Hematopoietic multipotent progenitor cell treated with erythropoietin and hydrocortisone succinate and interleukin-3 and kit ligand, for 17 days (in vitro differentiated cells): Measurements from ENCODE around the gene RINL.
"Not testable (repeated sequence)": the region's sequence is repeated elsewhere in the genome, so short reads cannot be mapped to it uniquely, and the experiment has no call there.

ENCODE experiments used
- DNase-seq: peaks from one replicate; pipeline ENCODE4 v3.0.0-alpha.2; 2015; ENCODE audit warnings: low spot score

The RINL gene

GRCh38 chr19:38834104-38834490 is 44.0 kb downstream of the RINL start:
- no peak for DNase-seq

GRCh38 chr19:38833092-38833425 is 45.0 kb downstream of the RINL start:
- DNase-seq, result no peak

- DNase-seq, result no peak
These were observed 46.9 kb downstream of the RINL start for GRCh38 chr19:38831142-38831605.

- DNase-seq, result no peak
These were observed 47.9 kb downstream of the RINL start for GRCh38 chr19:38830039-38830733.

GRCh38 chr19:38829203-38829602 is 48.9 kb downstream of the RINL start:
- DNase-seq, result not testable (repeated sequence)

- DNase-seq, result no peak
These were observed 51.1 kb downstream of the RINL start for GRCh38 chr19:38826856-38827551.

GRCh38 chr19:38825936-38826335 is 52.1 kb downstream of the RINL start:
- not testable (repeated sequence) for DNase-seq

GRCh38 chr19:38821230-38821825 is 56.7 kb downstream of the RINL start:
- DNase-seq, result not testable (repeated sequence)

- DNase-seq, result no peak
These were observed 58.7 kb downstream of the RINL start for GRCh38 chr19:38819231-38819920.
